ENCODE results near the gene ZSWIM7.

ZSWIM7 gene

DNA sequence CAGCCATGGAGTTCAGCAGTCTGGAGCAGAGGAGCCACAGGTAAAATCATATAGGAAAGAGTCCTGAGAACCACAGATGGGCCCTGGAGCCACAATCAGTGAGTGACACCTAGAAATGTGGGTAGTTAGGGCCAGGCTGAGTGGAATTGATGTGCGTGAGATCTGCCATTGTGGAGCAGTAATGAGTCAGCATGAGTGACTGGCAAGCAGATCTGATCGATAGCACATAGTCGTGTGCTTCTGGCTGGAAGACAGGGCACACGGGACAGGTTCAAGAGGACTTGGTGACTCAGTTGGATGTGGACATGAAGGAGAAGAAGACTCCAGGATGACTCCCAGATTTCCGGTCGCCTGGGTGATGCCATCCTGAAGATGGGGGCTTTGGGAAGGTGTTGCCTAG lies 42.3 kb downstream of the ZSWIM7 start:
- no peak for TF ChIP-seq GATA3 (IDR thresholded peaks at IDR 0.05; ENCODE audit: low read depth, low read length)
- TF ChIP-seq GATA2 (IDR thresholded peaks at IDR 0.05; ENCODE audit: low read depth, low read length) = no peak

DNA sequence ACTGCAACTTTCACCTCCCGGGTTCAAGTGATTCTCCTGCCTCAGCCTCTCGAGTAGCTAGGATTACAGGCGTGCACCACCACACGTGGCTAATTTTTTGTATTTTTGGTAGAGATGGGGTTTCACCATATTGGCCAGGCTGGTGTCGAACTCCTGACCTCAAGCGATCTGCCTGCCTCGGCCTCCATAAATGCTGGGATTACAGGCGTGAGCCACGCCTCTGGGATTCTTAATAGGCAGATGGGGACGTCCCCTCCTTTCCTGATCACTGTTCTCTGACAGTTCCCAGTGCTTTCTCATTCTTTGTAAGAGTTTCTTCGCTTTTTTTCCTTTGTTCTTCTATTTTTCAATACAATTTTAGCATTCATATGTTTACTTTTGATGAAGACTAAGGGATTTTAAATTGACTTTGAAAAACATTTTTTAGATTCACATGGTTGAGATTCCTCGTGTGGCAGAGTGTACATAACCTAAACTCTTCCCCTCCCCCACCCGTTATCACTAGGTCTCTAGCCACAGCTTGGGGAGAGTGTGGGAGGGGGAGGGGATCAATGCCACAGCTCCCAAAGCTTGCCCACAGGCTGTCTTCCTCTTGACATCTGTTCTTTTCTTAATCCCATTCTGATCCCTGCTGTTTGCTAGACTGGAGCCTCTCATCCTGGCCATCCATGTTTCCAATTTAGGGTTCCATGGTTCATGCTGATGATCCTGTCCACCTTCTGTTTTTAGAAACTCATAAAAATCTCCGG lies 43.5 kb downstream of the ZSWIM7 start:
- no peak for TF ChIP-seq GATA3 (IDR thresholded peaks at IDR 0.05; ENCODE audit: low read depth, low read length)

DNA sequence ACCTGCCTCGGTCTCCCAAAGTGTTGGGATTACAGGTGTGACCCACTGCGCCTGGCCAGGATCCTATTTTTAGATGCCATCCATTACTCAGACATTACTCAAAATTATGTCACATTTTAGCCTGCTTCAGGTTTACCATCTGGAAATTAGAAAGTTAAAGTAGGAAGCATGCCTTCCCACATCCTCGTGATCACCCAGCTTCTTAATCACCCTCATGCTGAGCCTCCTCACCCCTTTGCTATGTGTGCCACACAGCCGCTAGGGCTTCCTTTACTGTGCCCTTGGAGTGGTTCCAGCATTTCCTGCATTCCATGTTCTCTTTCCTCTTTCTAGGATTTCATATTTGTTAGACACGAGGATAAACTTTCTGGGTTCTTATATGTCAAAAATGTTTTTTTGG lies 45.3 kb downstream of the ZSWIM7 start:
- TF ChIP-seq GATA2 (IDR thresholded peaks at IDR 0.05; ENCODE audit: low read depth, low read length) = no peak
- no peak for TF ChIP-seq GATA3 (IDR thresholded peaks at IDR 0.05; ENCODE audit: low read depth, low read length)

DNA sequence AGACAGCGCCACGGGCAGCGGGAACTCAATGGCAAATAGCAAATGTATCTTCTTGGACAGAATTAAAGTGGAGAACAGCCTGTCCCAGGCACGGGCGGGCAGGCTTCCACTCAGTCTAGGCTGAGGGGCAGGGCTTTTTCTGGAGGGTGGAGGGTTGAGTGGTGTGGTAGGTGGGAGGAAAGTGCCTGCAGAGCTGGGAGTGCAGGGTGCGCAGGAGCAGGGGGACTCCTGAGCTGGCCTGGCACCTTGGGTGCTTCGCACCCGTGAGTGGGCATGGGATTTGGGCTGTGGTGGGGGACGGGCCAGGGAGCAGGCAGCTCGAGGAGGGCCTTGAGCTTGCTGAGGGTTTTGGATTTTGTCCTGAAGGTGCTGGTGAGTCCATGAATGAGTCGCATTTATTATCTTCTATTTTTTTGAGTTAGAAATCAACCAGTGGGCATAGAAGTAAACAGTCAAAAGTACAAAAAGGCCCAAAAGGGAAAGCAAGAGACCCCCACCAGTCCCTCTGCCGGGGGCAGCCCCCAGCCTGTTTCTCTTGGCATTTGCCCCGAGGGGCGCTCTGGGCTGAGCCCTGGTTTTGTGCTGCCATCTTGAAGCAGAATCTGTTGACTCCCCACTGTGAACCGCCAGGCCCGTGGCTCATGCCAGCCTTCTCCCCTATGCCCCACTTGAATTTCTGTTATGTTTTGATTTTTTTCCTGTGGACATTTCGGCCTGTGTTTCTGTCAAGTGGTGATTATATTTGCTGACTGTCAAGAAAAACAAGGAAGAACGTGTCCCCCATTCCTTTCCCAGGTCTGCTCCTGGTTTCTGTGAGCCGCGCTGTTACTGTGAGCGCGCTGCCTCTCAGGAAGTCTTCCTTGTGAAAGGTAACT lies 46.4 kb downstream of the ZSWIM7 start:
- TF ChIP-seq GATA3 (IDR thresholded peaks at IDR 0.05; ENCODE audit: low read depth, low read length) (no peak), GATA2 (IDR thresholded peaks at IDR 0.05; ENCODE audit: low read depth, low read length) (no peak)

DNA sequence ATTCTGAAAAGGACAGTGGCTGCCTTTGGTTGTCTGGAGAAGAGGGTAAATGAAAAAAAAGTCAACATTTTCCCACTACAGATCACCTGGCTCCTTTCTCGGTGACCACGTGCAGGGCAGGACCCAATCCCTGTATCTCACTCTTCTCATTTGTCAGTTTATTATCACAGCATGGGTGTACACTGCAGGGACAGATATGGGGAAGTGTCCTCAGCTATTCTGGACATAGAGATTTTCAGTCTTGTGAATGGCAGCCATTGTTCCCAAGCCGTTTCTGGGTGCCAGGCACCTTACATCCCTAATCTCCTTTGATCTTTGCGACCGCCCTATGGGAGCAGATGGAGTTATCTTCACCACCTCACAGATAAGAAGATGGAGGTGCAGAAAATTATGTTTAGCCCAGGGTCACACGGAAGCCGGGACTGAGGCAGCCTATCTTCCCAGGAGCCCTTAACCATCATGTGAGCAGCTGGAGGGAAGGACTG lies 47.4 kb downstream of the ZSWIM7 start:
- no peak for TF ChIP-seq GATA2 (IDR thresholded peaks at IDR 0.05; ENCODE audit: low read depth, low read length)

DNA sequence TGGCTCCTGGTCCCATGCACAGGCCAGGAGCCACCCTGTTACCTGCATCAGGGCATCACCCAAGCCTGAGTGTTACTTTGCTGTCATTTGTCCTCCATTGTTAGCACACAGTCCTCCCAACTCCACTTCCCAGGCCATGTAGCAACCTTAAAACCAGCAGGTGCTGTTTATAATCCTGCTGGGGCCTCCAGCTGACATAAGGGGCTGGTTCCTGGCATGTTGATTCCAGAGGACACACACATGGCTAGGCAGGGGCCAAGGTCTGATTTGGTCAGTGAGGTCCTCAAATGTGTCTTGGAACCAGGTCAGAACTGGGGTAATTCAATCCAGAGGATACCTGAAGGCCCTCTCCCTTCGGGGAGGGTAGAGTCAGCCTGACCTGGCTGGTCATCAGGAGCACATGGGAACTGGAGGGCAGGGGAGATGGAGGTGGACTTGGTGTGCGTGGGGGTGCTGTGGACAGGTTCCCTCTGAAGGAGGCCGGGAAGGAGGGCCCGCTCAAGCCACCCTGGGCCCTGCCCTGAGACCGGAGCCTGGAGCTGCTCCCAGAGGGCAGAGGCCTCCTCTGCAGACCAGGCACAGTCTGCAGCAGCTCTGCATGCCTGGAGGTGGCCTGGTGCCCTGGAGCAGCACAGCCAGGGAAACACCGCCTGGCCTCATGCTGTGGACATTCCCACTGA lies 48.0 kb downstream of the ZSWIM7 start:
- no peak for TF ChIP-seq GATA3 (IDR thresholded peaks at IDR 0.05; ENCODE audit: low read depth, low read length)
- no peak for TF ChIP-seq GATA2 (IDR thresholded peaks at IDR 0.05; ENCODE audit: low read depth, low read length)

DNA sequence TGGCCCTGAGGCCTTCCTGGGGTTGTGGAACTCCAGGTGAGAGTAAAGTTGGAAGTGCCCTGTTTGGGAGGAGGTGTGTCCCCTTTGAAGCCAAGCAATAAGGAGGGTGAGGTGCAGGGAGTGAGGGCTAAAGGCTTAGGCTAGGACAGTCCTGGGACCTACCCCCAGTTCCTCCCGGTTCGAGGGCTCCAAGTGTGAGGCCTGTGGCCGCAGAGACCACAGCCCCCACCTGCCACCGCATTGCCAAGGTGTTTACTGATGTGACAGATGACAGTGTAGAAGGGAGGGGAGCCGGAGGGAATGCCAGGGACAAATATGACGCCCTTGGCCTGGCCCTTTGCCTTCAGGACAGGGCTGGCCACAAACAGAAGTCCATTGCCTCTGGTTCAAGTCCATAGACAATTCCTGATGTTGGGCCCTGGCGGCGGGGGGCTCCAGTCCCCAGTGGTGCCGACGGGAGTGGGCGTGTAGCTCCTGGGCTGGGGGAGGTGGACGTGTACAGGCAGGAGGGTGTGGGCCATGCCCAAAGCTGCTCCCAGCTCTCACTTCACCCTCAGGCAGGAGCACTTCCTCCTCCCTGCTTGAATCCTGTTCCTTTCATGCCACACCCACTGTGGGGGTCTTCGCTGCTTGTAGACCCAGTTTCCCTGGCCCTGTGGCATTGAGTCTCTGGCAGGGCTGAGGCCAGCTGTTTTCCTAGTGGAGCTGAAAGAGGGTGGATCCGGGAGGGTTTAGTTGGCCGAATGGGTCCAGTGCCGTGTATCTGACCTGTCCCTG lies 51.3 kb downstream of the ZSWIM7 start:
- TF ChIP-seq GATA3 (IDR thresholded peaks at IDR 0.05; ENCODE audit: low read depth, low read length) (no peak), GATA2 (IDR thresholded peaks at IDR 0.05; ENCODE audit: low read depth, low read length) (no peak)

DNA sequence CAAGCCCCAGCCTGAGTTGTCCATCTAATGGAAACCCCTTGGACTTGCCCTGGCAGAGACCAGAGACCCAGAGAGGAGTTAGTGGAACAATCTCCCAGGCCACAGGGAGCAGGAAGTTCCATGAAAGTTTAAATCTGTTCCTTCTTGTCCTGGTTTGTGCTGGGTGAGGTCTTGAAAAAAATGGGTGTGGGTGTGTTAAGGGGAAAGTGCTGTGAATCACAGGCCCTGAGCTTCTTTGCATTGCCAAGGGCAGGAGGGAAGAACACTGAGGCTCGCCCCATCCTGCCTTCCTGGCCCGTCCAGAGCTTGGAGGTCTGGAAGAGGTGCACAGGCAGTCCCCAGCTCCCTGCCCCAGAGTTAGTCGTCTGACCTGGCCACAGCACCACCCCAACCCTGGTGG lies 52.2 kb downstream of the ZSWIM7 start:
- TF ChIP-seq GATA2 (IDR thresholded peaks at IDR 0.05; ENCODE audit: low read depth, low read length) (no peak), GATA3 (IDR thresholded peaks at IDR 0.05; ENCODE audit: low read depth, low read length) (no peak)

DNA sequence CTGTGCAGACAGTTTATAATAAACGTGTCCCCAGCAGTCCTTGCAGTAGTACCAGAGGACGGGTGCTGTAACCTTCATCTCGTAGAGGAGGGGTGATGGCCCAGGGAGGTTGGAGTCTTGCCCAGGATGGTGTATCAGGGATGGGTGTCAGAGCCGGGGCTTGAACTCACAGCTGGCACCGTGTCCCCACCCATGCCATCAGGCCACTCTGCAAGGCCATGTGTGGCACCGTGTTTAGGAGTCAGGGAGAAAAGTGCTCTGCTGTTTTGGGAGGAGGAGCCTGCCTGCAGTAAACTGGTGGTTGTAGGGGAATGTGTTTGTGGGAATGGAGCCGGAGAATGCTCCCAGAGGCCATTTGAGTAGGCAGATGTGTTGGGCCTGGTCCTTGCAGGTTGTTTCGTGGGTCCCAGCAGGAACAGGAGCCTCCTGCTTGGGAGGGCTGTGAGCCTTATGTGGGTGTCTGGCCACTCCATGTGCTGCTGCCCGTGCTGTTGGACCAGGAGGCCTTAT lies 52.8 kb downstream of the ZSWIM7 start:
- TF ChIP-seq GATA3 (IDR thresholded peaks at IDR 0.05; ENCODE audit: low read depth, low read length) (no peak), GATA2 (IDR thresholded peaks at IDR 0.05; ENCODE audit: low read depth, low read length) (no peak)

DNA sequence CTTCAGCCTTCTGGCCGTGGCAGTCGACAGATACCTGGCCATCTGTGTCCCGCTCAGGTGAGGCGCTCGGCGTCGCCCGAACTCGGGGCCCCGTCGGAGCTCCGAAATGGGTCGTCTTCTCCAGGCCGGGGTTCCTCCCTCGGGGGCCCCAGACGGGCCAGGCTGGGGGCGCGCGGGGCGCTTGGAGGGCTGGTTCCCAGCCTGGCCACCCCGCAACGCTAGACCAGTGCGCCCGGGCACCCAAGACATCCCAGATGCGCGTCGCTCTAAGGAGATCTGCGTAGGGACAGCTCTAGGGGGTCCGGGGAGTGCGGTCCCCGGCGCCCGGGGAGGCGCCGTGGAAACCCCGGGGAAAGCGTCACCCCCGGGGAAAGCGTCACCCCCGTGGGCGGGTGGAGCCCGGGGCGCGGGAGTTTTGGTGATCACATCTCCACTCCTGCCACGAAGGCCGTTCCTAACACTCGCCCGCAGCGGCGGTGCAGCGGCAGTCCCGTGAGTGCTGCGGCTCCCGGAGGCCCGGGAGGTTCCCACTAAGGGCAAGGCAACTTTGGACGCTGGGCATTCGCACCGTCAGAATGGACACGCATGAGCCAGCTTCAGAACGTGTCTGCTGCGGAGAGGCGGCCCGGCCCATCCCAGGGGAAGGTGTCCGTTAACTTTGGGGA lies 53.8 kb downstream of the ZSWIM7 start:
- TF ChIP-seq GATA3 (IDR thresholded peaks at IDR 0.05; ENCODE audit: low read depth, low read length) (no peak), GATA2 (IDR thresholded peaks at IDR 0.05; ENCODE audit: low read depth, low read length) (no peak)

DNA sequence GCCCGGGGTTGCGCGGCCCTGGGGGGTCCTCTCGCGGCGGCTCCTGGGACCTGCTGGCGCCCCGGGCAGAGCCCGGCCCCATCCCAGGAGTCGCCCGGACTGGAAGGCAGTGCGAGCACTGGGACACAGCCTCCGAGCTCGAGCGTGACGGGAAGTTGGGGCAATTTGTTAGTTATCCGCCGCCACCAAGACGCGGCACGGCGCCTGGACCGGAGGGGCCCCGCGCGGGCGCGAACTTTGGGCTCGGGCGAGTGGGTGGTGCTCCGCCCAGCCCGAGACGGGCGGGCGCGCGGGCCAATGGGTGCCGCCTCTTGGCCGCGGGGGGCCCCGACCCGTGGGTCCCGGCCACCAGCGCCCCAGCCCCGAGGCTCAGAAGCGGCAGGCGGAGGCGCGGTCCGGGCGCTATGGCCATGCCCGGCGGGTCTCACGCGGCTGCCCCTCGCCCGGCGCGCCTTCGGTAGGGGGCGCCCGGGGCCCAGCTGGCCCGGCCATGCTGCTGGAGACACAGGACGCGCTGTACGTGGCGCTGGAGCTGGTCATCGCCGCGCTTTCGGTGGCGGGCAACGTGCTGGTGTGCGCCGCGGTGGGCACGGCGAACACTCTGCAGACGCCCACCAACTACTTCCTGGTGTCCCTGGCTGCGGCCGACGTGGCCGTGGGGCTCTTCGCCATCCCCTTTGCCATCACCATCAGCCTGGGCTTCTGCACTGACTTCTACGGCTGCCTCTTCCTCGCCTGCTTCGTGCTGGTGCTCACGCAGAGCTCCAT lies 54.6 kb downstream of the ZSWIM7 start, which contains the start of gene ADORA2B:
Gene ADORA2B, plus strand, starts transcription at position 372 of the 768 bp plus-strand sequence. Its CDS starts 119 bp downstream, at position 491.
- TF ChIP-seq GATA2 (IDR thresholded peaks at IDR 0.05; ENCODE audit: low read depth, low read length) = no peak
- TF ChIP-seq GATA3 (IDR thresholded peaks at IDR 0.05; ENCODE audit: low read depth, low read length) = no peak

Data from SH-SY5Y (cell line).